CD8-positive, alpha-beta memory T cell (primary cell): ENCODE measurements around the gene RACGAP1. TPM values are rescaled to one million over a fixed set of nuclear protein-coding genes. Genes with fewer than 3 reads are reported as not detected.

Experiments
- CTCF ChIA-PET: fragments of 350-600 bp; sonication (Branson Sonifier 250); formaldehyde crosslinking; loops from one replicate; lab custom pipeline; 2021; ENCODE audit warnings: antibody characterized with exemption; lab: Charles Lee
- POLR2A ChIA-PET: fragments of 350-600 bp; sonication (Branson Sonifier 250); formaldehyde crosslinking; loops from one replicate; lab custom pipeline; 2021; ENCODE audit warnings: antibody characterized with exemption; lab: Charles Lee
- DNase-seq, 5 donors: peaks; one replicate each; pipeline versions ENCODE4 v3.0.0 to v3.0.0-alpha.2; 2020 to 2022; ENCODE audit warnings: mixed read lengths in 1 of 5
- H3K27ac ChIP-seq: one replicate; pipeline ENCODE4 v1.7.0; 2013; ENCODE audit warnings: low read depth, mild to moderate bottlenecking, low read length, moderate library complexity
- H3K27me3 ChIP-seq: 2 replicates; pipeline ENCODE4 v1.7.0; 2013; ENCODE audit warnings: low read length, mild to moderate bottlenecking; ENCODE audit not compliant: insufficient read depth, poor library complexity, severe bottlenecking
- H3K36me3 ChIP-seq: 2 replicates; pipeline ENCODE4 v1.7.0; 2013; ENCODE audit warnings: mild to moderate bottlenecking, low read length, moderate library complexity; ENCODE audit not compliant: insufficient read depth
- H3K4me1 ChIP-seq: 2 replicates; pipeline ENCODE4 v1.7.0; 2013; ENCODE audit warnings: mild to moderate bottlenecking, low read length, moderate library complexity; ENCODE audit not compliant: insufficient read depth
- H3K4me3 ChIP-seq: 2 replicates; pipeline ENCODE4 v1.7.0; 2013; ENCODE audit warnings: mild to moderate bottlenecking, low read length
- H3K9me3 ChIP-seq: 2 replicates; pipeline ENCODE4 v1.7.0; 2013; ENCODE audit warnings: mild to moderate bottlenecking, low read length
- H3K27ac Mint-ChIP-seq, 8 donors: one replicate each; pipeline ENCODE4 v1.8.0; 2020 to 2021; ENCODE audit warnings: mixed read lengths in 8 of 8, mild to moderate bottlenecking in 6 of 8, inconsistent platforms in 3 of 8, moderate library complexity in 3 of 8
- H3K27me3 Mint-ChIP-seq, 2 donors: one replicate each; pipeline ENCODE4 v1.8.0; 2020 to 2021; ENCODE audit warnings: mixed read lengths in 2 of 2, mild to moderate bottlenecking in 1 of 2, moderate library complexity in 1 of 2
- H3K36me3 Mint-ChIP-seq, 3 donors: one replicate each; pipeline ENCODE4 v1.8.0; 2020 to 2021; ENCODE audit warnings: mixed read lengths in 3 of 3, inconsistent platforms in 1 of 3, mild to moderate bottlenecking in 1 of 3
- H3K4me1 Mint-ChIP-seq, 3 donors: one replicate each; pipeline ENCODE4 v1.8.0; 2020 to 2021; ENCODE audit warnings: mixed read lengths in 3 of 3, inconsistent platforms in 1 of 3, mild to moderate bottlenecking in 1 of 3
- H3K4me3 Mint-ChIP-seq, 7 donors: one replicate each; pipeline ENCODE4 v1.8.0; 2020 to 2021; ENCODE audit warnings: mixed read lengths in 7 of 7, mild to moderate bottlenecking in 6 of 7, moderate library complexity in 4 of 7, inconsistent platforms in 2 of 7
- H3K9me3 Mint-ChIP-seq, 5 donors: one replicate each; pipeline ENCODE4 v1.8.0; 2020 to 2022; ENCODE audit warnings: mixed read lengths in 5 of 5, mild to moderate bottlenecking in 3 of 5, moderate library complexity in 2 of 5, inconsistent platforms in 1 of 5
- polyA plus RNA-seq: library from polyadenylated mRNA; unstranded; fragments of 300-500 nt; fragmentation: Illumina TruSeq; gene quantifications from one replicate; pipeline ENCODE4 v1.2.3, GENCODE V29; 2021
- total RNA-seq, 2 experiments: library from RNA; stranded (reverse); gene quantifications; one replicate each; pipeline ENCODE4 v1.2.3, GENCODE V29; 2021

RACGAP1 gene
- total and polyA plus RNA-seq, 3 experiments from 2014 or later = 11.9 to 84.3 (median 79.3) TPM

DNA sequence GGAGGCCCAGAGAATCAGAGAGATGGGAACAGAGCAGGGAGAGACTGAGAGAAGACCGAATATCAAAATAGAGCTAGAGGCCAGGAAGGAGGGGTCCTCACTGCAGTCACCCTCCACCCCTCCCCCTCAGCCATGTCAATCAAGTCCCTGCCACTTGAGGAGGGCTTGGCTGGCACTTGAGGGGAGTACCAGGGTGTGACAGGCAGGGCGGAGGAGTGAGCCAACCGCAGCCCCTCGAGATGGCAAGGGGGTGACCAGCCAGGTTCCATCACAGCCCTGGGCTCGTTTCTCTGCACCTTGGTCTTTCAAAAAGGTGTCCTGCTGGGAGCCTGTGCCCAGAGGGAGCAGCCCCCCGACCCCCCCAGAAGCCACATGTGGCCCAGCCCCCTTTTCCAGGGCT lies 59.5 kb downstream of the RACGAP1 start:
- Mint-ChIP-seq H3K36me3 (no peaks in the 10 kb centered on the region), H3K27ac (no peak overlapping the region), H3K4me1 (peaks cover under 1 to 12% (median 4%) of the 10 kb centered on the region in 3 donors), H3K9me3 (no peaks in the 10 kb centered on the region), H3K4me3 (no peak overlapping the region), H3K27me3 (peaks cover 25 to 45% of the 10 kb centered on the region in 2 donors)
- H3K4me3 ChIP-seq = no peak overlapping the region
- no peak for DNase-seq
- ChIA-PET CTCF (interaction anchor here (1.0 to 5.6 kb wide), 15 partner anchors 7 to 224 kb away, joined by 3 to 62 read pairs (median 12); partner anchors contain the start of gene TMBIM6), POLR2A (no interaction called here)
- H3K4me1 ChIP-seq = peaks cover 5% of the 10 kb centered on the region
- no peaks in the 10 kb centered on the region for H3K9me3 ChIP-seq
- H3K27ac ChIP-seq = no peak overlapping the region
- H3K27me3 ChIP-seq = peaks cover 26% of the 10 kb centered on the region
- H3K36me3 ChIP-seq = no peaks in the 10 kb centered on the region

DNA sequence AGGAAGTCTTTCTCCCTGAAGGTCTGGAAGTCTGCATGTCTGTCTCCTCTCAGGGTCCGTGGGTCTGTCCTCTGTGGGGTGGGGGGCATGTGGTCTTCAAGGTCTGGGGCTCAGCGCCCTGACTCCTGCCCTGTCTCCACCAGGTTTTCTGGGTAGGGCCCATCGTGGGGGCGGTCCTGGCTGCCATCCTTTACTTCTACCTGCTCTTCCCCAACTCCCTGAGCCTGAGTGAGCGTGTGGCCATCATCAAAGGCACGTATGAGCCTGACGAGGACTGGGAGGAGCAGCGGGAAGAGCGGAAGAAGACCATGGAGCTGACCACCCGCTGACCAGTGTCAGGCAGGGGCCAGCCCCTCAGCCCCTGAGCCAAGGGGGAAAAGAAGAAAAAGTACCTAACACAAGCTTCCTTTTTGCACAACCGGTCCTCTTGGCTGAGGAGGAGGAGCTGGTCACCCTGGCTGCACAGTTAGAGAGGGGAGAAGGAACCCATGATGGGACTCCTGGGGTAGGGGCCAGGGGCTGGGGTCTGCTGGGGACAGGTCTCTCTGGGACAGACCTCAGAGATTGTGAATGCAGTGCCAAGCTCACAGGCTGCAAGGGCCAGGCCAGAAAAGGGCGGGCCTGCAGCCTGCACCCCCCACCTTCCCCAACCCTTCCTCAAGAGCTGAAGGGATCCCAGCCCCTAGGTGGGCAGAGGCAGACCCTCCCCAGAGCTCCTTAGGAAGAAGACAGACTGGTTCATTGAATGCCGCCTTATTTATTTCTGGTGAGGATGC lies 60.3 kb downstream of the RACGAP1 start:
- Mint-ChIP-seq H3K27me3 (peaks cover 33 to 53% of the 10 kb centered on the region in 2 donors), H3K4me3 (no peak overlapping the region), H3K9me3 (no peaks in the 10 kb centered on the region), H3K36me3 (no peaks in the 10 kb centered on the region), H3K27ac (no peak overlapping the region), H3K4me1 (peaks cover 8 to 19% (median 9%) of the 10 kb centered on the region in 3 donors)
- Histone ChIP-seq H3K9me3 (no peaks in the 10 kb centered on the region), H3K4me1 (peaks cover 5% of the 10 kb centered on the region), H3K27ac (no peak overlapping the region), H3K36me3 (no peaks in the 10 kb centered on the region), H3K27me3 (peaks cover 34% of the 10 kb centered on the region), H3K4me3 (no peak overlapping the region)
- ChIA-PET CTCF (interaction anchor here (1.2 to 5.6 kb wide), 4 partner anchors 17 to 115 kb away, joined by 3 to 62 read pairs (median 50); no protein-coding TSS in a partner anchor), POLR2A (no interaction called here)
- DNase-seq = no peak

DNA sequence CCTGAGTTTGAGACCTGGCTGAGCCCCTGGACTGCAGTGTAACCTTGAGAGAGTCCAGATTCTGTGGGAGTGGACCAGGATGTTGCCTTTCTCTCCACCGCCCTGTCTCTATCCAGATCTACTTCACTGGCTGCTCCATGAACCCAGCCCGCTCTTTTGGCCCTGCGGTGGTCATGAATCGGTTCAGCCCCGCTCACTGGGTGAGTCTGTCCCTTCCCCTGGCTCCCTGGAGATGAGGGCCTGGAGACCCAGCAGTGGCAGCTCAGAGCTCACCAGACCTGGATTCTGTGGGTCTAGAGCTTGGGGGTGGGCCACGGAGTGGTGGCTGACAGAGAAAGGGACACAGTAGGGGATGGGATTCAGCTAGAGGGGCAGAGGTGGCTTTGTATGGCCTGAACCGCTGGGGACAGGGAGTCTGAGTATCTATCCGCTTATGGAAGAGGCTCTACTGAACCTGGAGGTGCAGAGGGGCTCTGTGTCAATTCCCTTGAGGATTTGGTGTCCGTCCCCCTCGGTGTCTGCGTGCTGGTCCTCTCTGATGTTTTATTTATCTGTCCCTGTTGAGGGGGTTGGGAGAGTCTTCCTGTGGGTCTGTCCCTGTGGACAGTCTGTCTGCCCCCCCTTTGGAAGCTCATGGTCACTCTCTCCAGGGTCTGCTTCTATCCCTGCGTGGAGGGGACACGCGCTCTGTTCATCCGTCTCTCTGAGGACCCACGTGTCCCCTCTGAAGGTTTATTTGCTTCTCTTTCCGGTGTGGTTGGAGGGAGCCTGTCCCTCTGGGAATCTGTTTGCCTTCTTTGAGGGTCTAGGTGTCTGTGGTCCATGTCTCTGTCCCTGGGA lies 61.1 kb downstream of the RACGAP1 start:
- ChIA-PET POLR2A (no interaction called here), CTCF (interaction anchor here (0.9 to 5.6 kb wide), 5 partner anchors 18 to 106 kb away, joined by 3 to 62 read pairs (median 10); no protein-coding TSS in a partner anchor)
- Histone ChIP-seq H3K27me3 (peaks cover 36% of the 10 kb centered on the region), H3K27ac (no peak overlapping the region), H3K9me3 (no peaks in the 10 kb centered on the region), H3K4me1 (peaks cover 5% of the 10 kb centered on the region), H3K36me3 (no peaks in the 10 kb centered on the region), H3K4me3 (no peak overlapping the region)
- Mint-ChIP-seq H3K4me3 (no peak overlapping the region), H3K4me1 (peaks cover 8 to 19% (median 9%) of the 10 kb centered on the region in 3 donors), H3K27me3 (peaks cover 40 to 62% of the 10 kb centered on the region in 2 donors), H3K9me3 (no peaks in the 10 kb centered on the region), H3K36me3 (no peaks in the 10 kb centered on the region), H3K27ac (peak overlapping the region in 1 of 8 donors; percentile 24)
- DNase-seq = no peak

DNA sequence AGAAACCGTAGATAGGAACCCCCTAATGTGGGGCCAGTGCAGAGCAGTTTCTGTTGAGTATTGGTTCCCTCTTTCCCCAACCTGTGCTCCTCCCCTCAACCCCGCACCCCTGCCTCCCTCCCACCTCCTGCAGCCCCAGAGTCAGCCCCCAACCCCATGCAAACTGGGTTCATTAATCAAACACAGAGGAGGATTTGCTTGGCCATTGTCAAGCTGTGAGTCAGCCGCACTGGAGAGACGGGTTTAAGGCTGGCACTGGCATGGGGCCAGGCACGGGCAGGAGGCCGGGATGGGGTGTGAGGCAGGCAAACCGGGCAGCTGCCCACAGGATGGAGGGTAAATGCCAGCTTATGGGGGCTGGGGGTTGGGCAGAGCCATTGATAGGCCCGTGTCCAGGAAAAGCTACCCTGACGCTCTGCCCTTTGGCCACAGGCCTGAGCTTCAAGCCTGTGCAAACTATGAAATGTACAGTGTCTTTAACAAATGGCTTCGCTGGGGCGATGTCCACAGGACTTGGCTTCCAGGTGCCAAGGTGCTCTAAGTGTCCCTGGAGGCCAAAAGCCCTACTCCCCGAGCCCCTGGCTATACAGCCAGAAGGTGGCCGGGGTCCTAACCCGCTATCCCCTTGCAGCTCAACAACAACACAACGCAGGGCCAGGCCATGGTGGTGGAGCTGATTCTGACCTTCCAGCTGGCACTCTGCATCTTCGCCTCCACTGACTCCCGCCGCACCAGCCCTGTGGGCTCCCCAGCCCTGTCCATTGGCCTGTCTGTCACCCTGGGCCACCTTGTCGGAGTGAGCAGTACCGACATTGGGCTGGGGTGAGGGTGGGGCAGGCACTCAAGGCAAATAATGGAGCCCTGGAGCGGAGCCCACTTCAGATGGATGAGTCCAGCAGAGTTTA lies 62.2 kb downstream of the RACGAP1 start:
- H3K27ac Mint-ChIP-seq = no peak overlapping the region
- POLR2A ChIA-PET = no interaction called here
- Histone ChIP-seq H3K9me3 (no peaks in the 10 kb centered on the region), H3K36me3 (no peaks in the 10 kb centered on the region), H3K4me3 (no peak overlapping the region), H3K4me1 (peaks cover 5% of the 10 kb centered on the region), H3K27ac (no peak overlapping the region), H3K27me3 (peaks cover 36% of the 10 kb centered on the region)
- DNase-seq = no peak
- H3K27me3 Mint-ChIP-seq = peaks cover 44 to 72% of the 10 kb centered on the region in 2 donors
- peaks cover 8 to 19% (median 9%) of the 10 kb centered on the region in 3 donors for H3K4me1 Mint-ChIP-seq
- peak overlapping the region in 1 of 7 donors; percentile 51 for H3K4me3 Mint-ChIP-seq
- no peaks in the 10 kb centered on the region for H3K9me3 Mint-ChIP-seq
- H3K36me3 Mint-ChIP-seq = no peaks in the 10 kb centered on the region
- CTCF ChIA-PET = interaction anchor here (0.9 to 2.2 kb wide), 3 partner anchors 17 to 107 kb away, joined by 3 to 10 read pairs (median 3); no protein-coding TSS in a partner anchor

DNA sequence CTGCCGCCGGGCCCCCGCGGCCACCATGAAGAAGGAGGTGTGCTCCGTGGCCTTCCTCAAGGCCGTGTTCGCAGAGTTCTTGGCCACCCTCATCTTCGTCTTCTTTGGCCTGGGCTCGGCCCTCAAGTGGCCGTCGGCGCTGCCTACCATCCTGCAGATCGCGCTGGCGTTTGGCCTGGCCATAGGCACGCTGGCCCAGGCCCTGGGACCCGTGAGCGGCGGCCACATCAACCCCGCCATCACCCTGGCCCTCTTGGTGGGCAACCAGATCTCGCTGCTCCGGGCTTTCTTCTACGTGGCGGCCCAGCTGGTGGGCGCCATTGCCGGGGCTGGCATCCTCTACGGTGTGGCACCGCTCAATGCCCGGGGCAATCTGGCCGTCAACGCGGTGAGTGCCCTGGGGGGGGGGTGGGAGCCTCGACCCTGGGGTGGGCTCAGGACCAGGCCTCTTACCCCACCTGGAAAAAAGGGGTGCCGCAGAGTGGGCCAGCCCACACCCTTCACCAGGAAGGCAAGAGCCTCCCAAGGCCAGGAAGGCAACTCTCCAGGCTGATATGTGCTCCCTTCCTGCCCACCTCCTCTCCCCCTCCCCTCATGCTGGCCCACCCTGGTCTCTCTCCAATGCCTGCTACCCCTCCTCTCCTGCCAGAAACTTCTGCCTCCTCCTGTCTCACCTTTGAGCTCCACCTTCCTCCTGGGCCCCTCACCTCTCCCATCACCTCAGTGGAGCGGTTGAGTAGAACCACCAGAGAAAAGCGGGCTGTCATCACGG lies 63.1 kb downstream of the RACGAP1 start:
- no peak overlapping the region for H3K27ac Mint-ChIP-seq
- Histone ChIP-seq H3K4me1 (no peaks in the 10 kb centered on the region), H3K4me3 (no peak overlapping the region), H3K27ac (no peak overlapping the region), H3K9me3 (no peaks in the 10 kb centered on the region), H3K27me3 (peaks cover 40% of the 10 kb centered on the region), H3K36me3 (no peaks in the 10 kb centered on the region)
- H3K9me3 Mint-ChIP-seq = no peaks in the 10 kb centered on the region
- DNase-seq = no peak
- peak overlapping the region in 3 of 7 donors; percentile 9 to 61 (median 39) for H3K4me3 Mint-ChIP-seq
- peaks cover 46 to 82% of the 10 kb centered on the region in 2 donors for H3K27me3 Mint-ChIP-seq
- ChIA-PET POLR2A (no interaction called here), CTCF (interaction anchor here (2.2 kb wide), 1 partner anchor 16 kb away, joined by 10 read pairs; no protein-coding TSS in a partner anchor)
- H3K36me3 Mint-ChIP-seq = no peaks in the 10 kb centered on the region
- peaks cover 8 to 16% (median 8%) of the 10 kb centered on the region in 3 donors for H3K4me1 Mint-ChIP-seq

DNA sequence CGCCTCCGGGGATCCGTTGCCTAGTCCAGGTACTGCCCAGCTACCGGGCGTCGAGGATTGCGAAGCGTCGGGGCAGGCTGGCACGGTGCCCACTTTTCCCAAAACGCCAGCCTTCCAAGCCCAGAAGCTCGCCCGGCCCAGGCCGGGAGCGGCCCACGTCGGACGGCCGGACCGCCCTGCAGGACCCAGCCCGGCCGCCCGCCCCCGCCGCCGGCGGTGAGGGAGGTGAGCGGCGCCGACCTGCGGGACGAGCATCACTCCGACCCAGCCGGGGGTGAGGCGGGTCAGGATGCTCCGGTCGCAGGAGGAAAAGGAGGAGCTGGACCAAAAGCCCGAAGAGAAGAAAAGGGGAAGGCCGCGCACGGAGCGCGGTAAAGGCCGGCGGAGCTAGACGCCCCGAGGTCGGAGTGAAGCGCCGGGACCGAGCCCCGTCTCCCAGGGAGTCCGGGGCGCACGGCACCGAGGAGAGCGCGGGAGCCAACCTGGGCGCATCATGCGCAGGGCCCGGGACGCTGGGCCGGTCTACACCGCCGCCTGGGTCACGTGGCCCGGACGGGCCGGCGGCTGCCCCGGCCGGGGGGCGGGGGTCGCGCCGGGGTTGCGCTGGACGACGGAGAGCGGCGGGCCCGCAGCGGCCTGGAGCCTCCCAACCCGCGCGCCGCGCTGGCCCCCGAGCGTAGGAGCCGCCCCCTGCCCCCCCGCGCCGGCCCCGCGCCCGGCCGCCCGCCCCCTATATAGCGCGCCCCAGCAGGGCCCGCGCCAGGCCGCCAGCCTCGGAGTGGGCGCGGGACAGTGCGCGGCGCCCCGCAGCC lies 64.0 kb downstream of the RACGAP1 start, which contains the start of gene AQP5:
AQP5 (plus strand) TSS at position 762 of the 812 bp plus-strand sequence. CDS start 146 bp downstream, outside the sequence.
- H3K4me1 ChIP-seq = no peaks in the 10 kb centered on the region
- H3K27ac Mint-ChIP-seq = peak within 1 kb of the TSS in 1 of 8 donors; percentile 12
- H3K27me3 Mint-ChIP-seq = peaks cover 45 to 84% of the 10 kb centered on the region in 2 donors
- no peak within 1 kb of the TSS for H3K27ac ChIP-seq
- H3K4me3 Mint-ChIP-seq = peak within 1 kb of the TSS; percentile 54 to 81 (median 61)
- no peaks in the 10 kb centered on the region for H3K9me3 Mint-ChIP-seq
- no peaks in the 10 kb centered on the region for H3K36me3 Mint-ChIP-seq
- H3K4me1 Mint-ChIP-seq = peaks cover 5 to 8% (median 8%) of the 10 kb centered on the region in 3 donors
- no peak within 1 kb of the TSS for H3K4me3 ChIP-seq
- H3K27me3 ChIP-seq = peaks cover 47% of the 10 kb centered on the region
- ChIA-PET POLR2A (no interaction called here), CTCF (interaction anchor here (3.7 kb wide), 1 partner anchor 16 kb away, joined by 22 read pairs; no protein-coding TSS in a partner anchor)
- H3K9me3 ChIP-seq = no peaks in the 10 kb centered on the region
- no peaks in the 10 kb centered on the region for H3K36me3 ChIP-seq
- DNase-seq = peak in 1 of 5 donors; percentile 42
